NCI-H1417 treated with DMSO at 0.1 percent for 48 hours (cell line): ENCODE measurements around the gene NUSAP1.
"Not testable (repeated sequence)": the region's sequence is repeated elsewhere in the genome, so short reads cannot be mapped to it uniquely, and the experiment has no call there.

Experiments used
- DNase-seq: peaks from one replicate; lab custom pipeline; 2025; lab: John Stamatoyannopoulos, UW

Gene NUSAP1

DNA sequence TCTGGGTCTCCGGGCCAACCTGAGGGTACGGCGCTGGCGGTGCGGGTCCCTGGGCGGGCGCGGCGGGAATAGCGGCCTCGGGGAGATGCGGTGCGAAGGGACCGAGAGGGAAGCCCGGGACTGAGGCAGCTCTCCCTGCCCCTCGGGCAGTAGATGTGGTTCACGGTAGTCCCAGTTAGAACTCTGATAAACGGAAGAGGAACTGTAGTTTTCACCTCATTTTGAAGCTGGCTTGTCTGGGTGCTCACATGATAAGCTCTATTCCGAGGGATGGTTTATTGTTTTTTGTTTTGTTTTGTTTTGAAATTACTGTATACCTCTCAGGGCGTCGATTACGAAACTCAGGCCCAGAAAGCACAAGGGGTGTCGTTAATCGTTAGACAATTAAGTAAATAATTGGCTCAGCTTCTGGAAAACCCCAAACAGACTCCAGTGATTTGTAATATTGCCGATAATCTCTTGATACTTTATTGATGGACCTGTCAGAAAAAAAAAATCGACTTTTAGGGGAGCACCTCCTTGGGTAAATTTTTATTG is 413 bp downstream of the NUSAP1 start:
- DNase-seq = peak; percentile 41

DNA sequence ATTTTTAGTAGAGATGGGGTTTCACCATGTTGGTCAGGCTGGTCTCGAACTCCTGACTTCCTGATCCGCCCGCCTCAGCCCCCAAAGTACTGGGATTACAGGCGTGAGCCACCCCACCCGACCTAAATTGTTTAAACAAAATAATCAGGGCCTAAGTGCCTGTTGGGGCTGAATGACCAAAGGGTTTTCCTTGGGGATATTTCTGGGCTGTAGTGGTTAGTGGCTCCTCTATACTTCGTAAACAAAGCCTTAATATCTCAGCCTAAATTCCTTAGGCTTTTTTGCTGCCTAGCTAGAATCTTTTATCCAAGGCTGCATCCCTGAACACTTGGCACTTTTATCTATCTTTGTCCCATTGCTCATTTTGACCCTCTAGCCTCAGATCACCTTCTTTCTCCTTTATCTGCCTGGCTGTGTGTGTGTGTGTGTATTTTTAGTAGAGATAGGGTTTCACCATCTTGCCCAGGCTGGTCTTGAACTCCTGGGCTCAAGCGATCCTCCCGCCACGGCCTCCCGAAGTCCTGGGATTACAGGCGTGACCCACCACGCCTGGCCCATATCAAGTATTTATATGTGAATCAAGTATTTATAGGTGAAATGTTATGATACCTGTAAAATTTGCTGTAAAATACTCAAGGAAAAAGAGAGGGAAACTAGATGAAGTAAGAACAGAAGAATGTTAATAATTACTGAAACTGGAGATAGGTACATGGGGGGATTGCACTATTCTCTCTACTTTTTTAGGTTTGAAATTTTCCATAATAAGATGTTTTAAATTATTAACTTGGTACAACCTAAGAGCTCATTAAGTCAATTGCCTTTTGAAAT is 1.8 kb downstream of the NUSAP1 start:
- DNase-seq = no peak

DNA sequence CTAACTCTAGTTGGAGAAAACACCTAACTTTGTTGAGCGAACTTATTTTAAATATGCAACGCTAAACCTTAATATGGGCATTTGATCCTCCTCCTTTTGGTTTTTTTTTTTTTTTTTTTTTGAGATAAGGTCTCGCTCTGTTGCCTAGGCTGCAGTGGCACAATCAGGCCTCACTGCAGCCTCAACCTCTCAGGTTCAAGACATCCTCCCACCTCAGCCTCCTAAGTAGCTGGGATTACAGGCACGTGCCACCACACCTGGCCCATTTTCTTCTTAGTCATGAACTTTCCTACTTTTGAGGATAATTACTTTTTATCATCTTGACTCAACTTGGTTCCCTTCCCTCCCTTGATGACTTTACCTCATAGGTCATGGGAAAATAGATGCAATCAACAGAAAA is 3.9 kb downstream of the NUSAP1 start:
- DNase-seq = no peak

DNA sequence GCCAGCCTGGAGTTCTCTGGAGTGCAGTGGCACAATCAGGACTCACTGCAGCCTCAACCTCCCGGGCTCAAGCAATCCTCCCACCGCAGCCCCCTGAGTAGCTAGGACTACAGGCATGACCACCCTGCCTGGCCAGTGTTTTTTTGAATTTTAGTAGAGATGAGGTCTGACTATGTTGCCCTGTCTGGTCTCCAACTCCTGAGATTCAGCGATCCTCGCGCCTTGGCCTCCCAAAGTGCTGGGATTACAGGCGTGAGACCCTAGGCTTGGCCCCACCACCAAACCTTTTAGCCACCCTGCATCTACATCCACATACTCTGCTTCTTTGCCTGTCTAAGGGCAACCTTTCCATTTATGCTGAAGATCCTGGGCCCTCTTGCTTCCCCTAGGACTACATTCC is 4.4 kb downstream of the NUSAP1 start:
- no peak for DNase-seq

DNA sequence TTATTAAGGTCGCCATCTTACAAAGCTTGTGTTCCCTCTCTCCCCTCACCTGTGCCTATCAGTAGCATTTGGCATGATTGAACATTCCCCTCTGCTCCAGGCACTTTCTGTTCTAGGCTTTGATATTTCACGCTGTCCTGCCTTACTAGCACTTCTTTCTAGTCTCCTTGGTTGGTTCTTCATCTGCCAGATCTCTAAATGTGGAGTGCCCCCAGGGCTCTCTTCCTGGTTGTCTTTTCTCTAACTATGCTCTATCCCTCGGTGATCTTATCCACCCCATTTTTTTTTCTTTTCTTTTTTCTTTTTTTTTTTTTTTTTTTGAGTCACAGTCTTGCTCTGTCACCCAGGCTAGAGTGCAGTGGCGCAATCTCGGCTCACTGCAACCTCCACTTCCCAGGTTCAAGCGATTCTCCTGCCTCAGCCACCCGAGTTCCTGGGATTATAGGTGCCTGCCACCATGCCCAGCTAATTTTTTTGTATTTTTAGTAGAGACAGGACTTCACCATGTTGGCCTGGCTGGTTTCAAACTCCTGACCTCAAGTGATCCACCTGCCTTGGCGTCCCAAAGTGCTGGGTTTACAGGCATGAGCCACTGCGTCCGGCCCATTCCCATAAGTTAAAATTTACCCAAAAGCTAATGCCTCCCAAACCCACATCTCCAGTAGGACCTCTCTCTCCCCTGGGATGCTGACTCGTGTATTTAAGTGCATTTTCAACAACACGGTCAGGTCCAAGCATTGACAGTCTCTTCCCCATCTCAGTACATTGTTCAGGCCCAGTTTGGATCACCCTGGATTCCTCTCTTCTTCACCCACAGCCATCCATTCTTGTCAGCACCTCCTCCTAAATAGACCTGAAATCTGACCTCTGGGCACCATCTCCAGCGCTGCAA is 5.2 kb downstream of the NUSAP1 start:
- no peak for DNase-seq

DNA sequence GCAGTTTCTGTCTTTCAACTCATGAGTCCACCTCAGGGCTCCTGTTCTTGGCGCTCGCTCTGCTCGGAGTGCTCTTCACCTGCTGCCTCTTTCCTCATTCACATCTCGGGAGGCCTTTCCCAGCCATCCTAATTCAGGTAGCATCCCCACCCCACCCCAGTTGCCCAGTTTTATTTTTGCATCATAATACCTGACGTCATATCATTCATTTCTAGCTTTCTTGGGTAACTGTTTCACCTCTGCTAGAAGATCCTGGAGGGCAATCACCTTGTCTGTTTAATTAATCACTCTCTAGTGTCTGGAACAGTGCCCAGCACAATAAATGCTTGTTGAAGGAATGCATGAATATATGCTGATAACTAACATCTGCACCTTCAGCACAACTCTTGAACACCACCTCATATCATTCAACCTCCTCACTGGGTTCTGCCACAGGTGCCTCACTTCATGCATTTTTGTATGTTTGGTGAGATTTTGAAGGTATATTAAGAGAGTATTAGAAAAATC is 7.6 kb downstream of the NUSAP1 start:
- DNase-seq = no peak

DNA sequence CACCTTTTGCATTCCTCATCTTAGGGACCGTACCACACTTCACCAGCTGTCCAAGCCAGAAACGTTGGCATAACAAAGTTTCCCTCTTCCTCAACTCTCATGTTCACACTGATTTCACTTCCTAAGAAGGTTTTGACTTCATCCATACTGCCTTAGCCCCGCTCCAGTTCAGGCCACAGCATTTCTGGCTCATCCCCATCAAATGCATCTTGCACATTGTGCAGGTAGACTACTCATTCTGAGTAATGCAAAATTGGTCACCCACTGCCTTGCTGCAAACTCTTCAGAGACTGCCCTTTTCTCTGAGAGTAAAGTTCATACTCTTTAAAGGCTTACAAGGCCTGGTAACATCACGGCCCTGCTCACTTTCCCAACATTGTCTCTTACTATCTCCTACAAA is 8.8 kb downstream of the NUSAP1 start:
- no peak for DNase-seq

DNA sequence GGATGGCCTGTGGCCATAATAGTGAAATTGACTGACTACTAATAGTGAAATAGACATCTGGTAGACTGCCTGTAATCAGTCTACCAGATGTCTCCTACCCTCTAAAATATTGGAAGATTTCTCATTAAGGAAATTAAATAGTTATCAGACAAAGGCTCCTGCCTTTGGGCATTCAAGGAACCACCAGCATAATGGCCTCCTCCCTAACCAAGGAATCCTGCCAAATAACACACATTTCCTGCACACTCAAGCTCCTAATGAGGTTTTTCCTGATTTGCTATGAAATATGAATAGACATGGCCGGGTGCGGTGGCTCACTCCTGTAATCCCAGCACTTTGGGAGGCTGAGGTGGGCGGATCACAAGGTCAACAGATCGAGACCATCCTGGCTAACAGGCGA is 14.6 kb downstream of the NUSAP1 start:
- no peak for DNase-seq

DNA sequence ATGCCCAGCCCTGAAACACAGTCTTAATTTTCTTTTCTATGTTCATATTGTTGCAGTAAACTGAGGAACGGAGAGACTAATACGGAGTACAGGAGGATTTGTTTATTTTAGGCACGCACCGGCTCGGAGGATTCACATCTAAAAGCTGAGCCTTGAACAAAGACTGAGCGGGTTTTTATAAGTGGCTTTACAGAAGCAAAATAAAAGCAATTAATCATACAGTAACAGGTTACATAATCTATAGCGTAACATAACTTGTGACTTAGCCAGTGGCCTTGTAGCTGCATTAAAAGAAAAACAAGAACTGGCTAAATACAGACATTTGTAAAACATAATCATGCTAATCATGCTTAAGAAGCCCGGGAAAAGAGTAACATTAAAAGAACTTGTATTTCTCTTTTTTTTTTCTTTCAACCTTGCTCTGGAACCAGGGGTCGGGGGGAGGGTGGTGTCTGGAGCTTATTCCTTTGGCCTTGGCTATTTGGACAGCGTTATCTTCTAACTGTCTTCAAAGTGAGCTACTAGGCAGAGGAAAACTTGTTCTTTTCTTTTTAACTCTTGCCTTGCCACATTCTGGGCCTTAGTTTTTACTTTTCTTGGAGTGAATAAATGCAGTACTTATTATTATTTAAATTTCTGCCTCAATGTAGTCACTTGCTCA is 17.5 kb downstream of the NUSAP1 start:
- no peak for DNase-seq

DNA sequence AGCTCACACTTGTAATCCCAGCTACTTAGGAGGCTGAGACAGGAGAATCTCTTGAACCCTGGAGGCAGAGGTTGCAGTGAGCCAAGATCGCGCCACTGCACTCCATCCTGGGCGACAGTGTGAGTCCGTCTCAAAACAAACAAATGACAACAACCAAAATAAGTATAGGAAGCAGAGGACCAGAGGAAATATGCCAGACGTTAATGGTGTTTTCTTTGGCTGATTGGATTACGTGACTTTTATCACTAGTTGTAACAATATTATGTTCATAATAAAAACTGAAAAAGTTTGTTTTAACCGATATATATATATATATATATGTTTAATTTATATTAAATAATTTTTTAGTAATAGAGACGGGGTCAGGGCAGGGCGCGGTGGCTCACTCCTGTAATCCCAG is 21.7 kb downstream of the NUSAP1 start:
- DNase-seq = no peak

DNA sequence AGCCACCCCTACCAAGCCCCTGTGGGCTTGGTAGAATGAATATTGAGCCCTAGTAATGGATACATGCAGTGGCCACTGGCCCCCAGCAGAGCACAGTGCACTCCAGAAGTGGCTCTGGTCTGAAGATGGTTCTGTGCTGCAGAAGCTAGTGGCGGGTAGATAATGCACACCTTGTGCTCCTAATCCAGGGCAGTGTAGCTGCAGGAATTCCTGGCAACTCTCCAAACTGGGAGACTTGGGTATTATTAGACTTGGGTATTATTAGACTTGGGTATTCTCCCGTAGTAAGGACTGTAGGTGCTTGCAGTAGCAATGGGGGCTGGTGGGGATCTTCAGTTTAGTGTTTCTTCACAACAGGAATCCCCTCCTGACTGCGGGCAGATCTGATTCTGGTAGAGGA is 34.7 kb downstream of the NUSAP1 start:
- DNase-seq = no peak

DNA sequence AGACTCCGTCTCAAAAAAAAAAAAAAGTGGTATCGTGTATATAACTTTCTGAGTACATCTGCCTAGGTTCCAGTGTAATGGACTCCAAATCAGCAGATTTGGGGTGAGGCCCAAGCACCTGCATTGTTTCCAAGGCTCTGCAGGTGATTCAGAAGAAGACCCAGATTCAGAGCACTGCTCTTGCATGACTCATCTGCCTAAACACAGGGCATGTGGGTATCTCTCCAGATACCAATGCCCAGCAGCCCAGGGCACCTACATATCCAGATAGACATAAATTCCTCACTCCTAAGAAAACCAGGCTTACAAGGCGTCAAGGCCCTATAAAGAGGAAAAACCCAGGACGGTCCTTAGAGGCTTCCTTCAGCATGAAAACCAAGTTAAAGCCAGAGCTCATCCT is 45.3 kb downstream of the NUSAP1 start:
- DNase-seq = no peak

DNA sequence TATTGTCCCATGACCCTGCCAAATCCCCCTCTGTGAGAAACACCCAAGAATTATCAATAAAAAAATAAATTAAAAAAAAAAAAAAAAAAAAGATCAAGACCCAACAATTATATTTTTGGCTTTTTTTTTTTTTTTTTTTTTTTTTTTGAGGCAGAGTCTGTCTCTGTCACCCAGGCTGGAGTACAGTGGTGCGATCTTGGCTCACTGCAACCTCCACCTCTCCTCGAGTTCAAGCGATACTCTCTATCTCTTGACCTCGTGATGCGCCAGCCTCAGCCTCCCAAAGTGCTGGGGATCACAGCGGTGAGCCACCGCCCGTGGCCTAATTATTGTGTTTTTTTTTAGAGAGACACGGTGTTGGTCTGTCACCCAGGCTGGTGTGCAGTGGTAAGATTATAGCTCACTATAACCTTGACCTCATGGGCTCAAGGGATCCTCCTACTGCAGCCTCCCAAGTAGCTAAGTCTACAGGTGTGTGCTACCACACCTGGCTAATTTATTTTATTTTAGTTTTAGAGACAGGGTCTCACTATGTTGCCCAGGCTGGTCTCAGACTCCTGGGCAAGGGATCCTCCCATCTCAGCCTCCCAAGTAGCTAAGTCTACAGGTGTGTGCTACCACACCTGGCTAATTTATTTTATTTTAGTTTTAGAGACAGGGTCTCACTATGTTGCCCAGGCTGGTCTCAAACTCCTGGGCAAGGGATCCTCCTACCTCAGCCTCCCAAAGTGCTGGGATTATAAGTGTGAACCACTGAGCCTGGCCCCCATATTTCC is 51.5 kb downstream of the NUSAP1 start:
- DNase-seq = not testable (repeated sequence)

DNA sequence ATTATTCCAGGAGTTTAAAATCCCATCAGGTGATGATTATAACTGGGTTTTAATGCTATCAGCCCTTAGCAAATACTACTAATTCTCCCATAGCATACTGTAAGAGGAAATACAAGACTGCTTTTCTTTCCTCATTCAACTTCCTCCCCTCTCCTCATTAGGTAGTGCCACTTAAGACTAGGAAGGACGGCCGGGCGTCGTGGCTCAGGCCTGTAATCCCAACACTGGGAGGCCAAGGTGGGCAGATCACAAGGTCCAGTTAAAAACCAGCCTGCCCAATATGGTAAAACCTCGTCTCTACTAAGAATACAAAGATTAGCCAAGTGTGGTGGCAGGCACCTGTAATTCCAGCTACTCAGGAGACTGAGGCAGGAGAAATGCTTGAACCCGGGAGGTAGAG is 55.0 kb downstream of the NUSAP1 start:
- DNase-seq = no peak

DNA sequence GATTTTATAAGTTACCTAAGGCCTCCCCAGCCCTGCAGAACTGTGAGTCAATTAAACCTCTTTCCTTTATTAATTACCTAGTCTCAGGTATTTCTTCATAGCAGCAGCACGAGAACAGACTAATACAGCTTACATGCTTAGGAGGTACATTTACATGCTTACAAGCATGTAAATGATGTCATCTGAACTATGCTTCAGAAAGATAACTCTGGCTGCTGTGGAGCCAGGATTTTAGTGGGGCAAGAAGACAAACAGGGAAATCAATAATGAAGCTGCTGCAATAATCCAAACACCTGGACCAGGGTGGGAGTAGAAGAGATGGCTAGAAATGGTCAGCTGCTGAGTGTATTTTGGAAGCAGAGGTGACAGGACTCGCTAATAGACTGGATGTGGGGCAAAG is 60.0 kb downstream of the NUSAP1 start:
- no peak for DNase-seq

DNA sequence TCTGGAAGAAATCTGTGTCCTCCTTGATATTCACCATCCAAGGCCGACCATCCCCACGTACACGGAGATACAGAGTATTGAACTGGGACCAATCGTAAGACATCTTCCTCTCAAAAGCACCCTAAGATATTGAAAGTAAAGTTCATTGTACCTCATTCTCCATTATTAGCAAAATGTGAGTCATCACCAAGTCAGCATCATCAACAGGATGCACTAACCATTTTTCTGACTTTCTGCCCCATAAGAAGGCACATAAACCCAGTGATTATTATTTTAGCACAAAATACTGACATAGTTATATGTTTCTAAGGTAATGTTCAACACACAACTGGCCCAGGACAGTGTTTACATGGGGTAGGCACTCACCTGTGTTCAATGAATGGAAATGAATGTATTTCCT is 62.2 kb downstream of the NUSAP1 start:
- no peak for DNase-seq

DNA sequence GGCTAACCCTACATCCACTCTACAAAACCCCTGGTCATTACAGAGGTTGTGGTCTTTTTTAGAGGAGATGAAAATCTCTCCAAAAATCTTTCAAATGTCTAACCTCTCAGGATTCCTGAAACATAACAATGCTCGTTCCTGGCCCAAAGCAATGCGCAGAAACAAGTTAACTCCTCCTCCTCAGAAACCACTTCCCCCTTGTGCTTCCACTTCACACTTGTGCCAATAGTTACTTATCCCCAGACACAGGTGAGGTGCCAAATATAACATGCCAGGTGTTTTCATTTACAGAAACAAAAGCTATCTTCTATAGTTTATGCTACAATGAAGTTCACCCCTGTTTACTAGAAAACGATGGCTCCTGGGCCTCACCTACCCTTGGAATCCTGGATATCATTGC is 63.4 kb downstream of the NUSAP1 start:
- no peak for DNase-seq

DNA sequence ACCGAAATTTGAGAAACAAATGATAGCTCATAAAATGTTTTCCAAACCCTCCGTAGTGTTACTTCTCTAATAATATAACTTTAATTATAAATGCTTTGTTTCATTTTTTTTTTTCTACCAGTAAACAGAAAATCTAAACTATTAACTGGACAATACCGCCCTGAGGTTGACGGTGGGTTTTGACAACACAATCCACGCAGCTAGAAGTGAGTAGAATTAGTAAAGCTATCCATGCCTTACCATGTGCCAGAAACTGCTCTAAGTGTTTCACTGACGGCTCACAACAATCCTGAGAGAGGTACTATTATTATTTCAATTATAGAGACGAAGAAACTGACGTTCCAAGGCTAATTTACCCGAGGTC is 69.2 kb downstream of the NUSAP1 start:
- no peak for DNase-seq

DNA sequence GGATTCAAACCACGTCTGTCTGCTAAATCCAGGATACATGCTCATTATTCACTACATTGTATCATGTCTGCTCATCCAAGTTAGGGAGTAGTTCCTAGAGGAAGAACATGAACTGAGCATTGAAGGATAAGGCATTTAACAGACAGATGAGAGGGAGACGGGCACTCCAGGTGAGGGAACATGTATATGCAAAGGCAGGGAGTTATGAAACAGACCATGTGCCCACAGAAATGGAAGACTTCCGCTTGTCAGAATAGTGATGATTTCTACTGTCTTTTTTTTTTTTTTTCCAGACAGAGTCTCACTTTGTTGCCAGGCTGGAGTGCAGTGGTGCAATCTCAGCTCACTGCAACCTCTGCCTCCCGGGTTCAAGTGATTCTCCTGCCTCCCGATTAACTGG is 74.7 kb downstream of the NUSAP1 start:
- DNase-seq = no peak

DNA sequence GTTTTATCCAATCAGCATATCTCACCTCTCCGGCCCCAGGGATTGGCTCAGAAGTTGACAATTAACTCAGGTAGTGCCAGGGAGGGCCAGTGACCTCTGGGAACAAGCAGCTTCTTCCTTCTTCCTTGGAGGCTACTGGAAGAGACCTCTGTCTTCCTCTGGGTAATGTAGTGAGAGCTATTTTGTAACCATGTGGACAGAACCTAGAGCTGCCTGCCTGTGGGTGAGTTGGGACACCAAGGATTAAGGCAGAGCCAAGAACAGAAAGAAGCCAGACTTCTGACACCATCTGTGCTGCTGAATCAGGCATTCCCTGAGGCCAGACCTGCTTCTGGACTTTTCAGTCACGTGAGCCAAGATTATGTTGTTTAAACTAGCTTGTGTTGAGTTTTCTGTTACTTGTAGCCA is 75.6 kb downstream of the NUSAP1 start:
- no peak for DNase-seq

DNA sequence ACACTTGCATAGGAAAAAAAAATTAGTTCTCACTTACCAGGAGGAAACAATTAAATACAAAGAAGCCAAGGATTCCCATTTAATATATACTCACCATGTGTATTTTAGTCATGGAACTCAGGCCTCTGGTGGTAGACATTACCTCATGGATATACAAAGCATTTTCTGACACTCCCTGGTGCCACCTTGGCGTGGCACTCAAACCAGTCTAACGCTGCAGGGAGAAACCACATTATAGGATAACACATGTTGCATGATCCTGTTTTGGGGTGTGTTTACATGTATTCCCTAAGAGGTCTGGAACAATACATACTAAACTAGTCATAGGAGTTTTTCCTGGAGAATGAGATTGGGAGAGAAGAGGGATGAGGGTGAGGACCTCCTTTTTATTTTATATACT is 78.3 kb downstream of the NUSAP1 start:
- no peak for DNase-seq

DNA sequence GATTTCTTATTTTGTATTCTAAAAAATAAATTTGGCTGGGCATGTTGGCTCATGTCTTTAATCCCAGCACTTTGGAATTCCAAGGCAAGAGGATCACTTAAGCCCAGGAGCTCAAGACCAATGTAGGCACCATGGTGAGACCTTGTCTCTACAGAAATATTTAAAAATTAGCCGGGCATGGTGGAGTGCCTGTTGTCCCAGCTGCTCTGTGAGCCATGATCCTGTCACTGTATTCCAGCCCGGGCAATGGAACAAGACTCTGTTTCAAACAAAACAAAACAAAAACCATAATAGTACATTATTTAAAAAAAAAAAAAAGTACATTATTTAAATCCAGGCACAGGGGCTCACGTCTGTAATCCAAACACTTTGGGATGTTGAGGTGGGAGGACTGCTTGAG is 78.8 kb downstream of the NUSAP1 start:
- no peak for DNase-seq
